ENCODE data around the gene CDHR5.

The CDHR5 gene

DNA sequence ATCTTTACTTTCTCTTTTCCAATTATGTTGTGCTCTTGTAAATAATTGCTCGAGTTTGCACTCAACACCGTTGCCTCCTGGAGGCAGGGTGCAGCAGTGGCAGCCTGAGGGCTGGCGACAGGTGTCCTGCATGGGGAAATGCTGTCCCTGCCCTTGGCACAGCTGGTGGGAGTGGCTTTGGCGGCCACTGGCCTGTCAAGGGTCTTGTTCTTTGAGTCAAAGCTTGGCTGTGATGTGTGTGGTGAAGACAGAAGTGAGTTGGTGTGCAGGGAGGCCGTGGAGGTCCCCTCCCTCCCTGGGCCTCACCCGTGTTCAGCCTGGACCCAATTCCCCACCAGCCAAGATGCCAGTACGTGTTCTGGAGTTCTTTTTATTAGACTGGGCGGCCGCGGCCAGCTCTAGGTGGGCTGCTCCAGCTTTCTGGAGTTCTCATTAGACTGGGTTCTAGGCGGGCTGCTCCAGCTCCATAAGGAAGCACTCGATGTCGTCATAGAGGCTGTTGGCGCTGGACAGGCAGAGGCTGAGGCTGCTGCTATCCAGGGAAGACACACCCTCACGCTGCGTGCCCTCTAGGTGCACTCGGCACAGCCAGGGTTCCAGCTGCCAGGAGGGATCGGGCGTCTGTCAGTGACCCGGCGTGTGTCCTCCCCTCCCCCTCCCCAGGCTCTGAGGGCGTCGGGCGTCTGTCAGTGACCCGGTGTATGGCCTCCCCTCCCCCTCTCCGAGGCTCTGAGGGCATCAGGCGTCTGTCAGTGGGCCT is 12.4 kb downstream of the CDHR5 start:
- TF ChIP-seq GATA2 (IDR thresholded peaks at IDR 0.05; ENCODE audit: low read depth, low read length) (no peak), GATA3 (IDR thresholded peaks at IDR 0.05; ENCODE audit: low read depth, low read length) (no peak)

DNA sequence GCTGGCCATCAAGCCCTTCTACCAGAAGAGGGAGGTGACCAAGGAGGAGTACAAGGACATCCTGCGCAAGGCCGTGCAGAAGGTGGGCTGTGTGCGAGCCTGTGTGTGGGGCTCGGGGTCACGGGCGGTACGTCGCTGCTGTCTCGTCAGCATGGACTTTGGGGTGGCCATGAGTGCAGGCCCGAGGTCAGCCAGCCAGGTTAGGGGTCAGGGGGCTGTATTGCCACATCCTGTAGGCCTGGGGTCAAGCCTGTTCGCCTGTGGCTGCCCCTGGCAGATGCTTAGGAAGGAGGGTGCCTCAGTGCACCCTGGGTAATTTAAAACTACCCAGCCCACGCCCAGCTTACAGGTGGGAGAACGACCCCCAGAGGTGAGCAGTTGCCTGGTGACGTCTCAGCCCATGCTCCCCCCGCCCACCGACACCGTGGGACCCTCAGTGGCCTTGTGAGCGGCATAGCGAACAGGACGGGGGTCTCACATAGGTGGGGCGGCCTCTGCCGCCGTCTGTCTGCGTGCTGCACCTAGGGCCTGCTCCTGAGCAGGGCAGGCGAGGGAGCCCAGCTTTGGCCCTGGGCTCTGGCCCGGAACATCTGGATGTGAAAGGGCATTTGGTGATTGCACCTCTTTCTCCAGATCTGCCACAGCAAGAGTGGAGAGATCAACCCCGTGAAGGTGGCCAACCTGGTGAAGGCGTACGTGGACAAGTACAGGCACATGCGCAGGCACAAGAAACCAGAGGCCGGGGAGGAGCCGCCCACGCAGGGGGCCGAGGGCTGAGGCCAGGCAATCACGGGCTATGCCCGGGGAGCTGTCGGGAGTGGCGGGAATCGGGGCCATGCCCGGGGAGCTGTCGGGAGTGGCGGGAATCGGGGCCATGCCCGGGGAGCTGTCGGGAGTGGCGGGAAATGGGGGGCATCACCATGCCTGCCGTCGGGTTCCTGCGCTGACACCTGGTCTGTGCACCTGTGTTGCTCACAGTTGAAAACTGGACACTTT is 13.5 kb downstream of the CDHR5 start:
- TF ChIP-seq GATA2 (IDR thresholded peaks at IDR 0.05; ENCODE audit: low read depth, low read length), result no peak
- no peak for TF ChIP-seq GATA3 (IDR thresholded peaks at IDR 0.05; ENCODE audit: low read depth, low read length)

- no peak for TF ChIP-seq GATA2 (IDR thresholded peaks at IDR 0.05; ENCODE audit: low read depth, low read length)
- no peak for TF ChIP-seq GATA3 (IDR thresholded peaks at IDR 0.05; ENCODE audit: low read depth, low read length)
Measured at GRCh38 chr11:610146-610801, 14.5 kb downstream of the CDHR5 start.

GRCh38 chr11:609341-609811 is 15.4 kb downstream of the CDHR5 start:
- no peak for TF ChIP-seq GATA3 (IDR thresholded peaks at IDR 0.05; ENCODE audit: low read depth, low read length)

DNA sequence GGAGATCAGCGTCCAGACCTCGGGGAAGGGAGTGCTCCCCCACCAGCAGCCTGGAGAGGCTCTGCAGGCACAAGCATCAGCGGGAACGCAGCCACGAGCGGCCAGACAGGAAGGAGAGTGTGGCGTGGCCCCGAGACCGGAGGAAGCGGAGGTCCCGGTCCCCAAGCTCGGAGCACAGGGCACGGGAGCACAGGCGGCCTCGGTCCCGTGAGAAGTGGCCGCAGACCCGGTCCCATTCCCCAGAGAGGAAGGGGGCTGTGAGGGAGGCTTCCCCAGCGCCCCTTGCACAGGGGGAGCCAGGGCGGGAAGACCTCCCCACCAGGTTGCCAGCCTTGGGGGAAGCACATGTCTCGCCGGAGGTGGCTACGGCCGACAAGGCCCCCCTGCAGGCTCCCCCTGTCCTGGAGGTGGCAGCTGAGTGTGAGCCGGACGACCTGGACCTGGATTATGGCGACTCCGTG is 15.9 kb downstream of the CDHR5 start:
- TF ChIP-seq GATA3 (IDR thresholded peaks at IDR 0.05; ENCODE audit: low read depth, low read length) (no peak), GATA2 (IDR thresholded peaks at IDR 0.05; ENCODE audit: low read depth, low read length) (no peak)

- TF ChIP-seq GATA3 (IDR thresholded peaks at IDR 0.05; ENCODE audit: low read depth, low read length), result no peak
- no peak for TF ChIP-seq GATA2 (IDR thresholded peaks at IDR 0.05; ENCODE audit: low read depth, low read length)
Measured at GRCh38 chr11:607971-608659, 16.6 kb downstream of the CDHR5 start.

- TF ChIP-seq GATA2 (IDR thresholded peaks at IDR 0.05; ENCODE audit: low read depth, low read length), result no peak
- no peak for TF ChIP-seq GATA3 (IDR thresholded peaks at IDR 0.05; ENCODE audit: low read depth, low read length)
Measured at GRCh38 chr11:607020-607780, 17.6 kb downstream of the CDHR5 start.

GRCh38 chr11:606245-606644 is 18.5 kb downstream of the CDHR5 start:
- TF ChIP-seq GATA2 (IDR thresholded peaks at IDR 0.05; ENCODE audit: low read depth, low read length) (no peak), GATA3 (IDR thresholded peaks at IDR 0.05; ENCODE audit: low read depth, low read length) (no peak)

DNA sequence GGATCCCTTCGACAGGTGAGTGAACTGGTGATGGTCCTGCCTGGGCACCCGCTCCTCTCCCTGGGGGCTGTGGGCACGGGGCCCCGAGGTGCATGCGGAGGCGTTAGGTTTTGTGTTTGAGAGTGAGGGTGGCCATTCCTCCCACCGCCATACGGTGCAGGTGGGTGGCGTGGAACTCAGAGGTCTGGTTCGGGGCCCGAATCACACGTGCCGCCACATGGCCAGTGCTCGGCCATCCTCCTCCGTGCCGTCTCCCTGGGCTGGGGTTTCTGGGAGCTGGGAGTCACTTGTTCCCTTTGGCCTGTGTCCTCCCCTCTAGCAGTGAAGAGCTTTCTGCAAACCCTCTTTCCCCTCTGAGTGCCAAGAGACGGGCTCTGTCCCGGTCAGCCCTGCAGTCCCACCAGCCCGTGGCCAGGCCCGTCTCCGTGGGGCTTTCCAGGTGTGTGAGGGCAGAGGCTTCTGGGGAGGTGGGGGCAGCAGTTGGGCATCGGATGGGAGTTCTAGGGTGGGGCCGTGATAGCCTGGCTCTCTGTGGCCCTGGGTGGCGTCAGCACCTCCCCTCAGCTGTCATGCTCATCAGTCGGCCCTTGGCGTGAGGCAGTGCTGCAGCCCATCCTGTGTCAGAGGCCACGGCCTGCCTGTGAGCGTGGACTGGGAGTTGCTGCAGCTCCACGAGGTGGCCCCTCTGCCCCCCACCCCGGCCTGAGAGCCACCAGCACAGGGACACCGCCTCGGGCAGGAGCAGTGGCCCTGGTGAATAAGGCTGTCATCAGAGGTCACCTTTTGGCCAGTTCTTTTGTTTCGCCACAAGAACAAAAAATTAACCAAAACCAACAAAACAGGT is 19.2 kb downstream of the CDHR5 start:
- TF ChIP-seq GATA3 (IDR thresholded peaks at IDR 0.05; ENCODE audit: low read depth, low read length) (no peak), GATA2 (IDR thresholded peaks at IDR 0.05; ENCODE audit: low read depth, low read length) (no peak)

- TF ChIP-seq GATA3 (IDR thresholded peaks at IDR 0.05; ENCODE audit: low read depth, low read length) (no peak), GATA2 (IDR thresholded peaks at IDR 0.05; ENCODE audit: low read depth, low read length) (no peak)
Measured at GRCh38 chr11:603154-603553, 21.6 kb downstream of the CDHR5 start.

GRCh38 chr11:601573-602245 is 23.0 kb downstream of the CDHR5 start:
- no peak for TF ChIP-seq GATA2 (IDR thresholded peaks at IDR 0.05; ENCODE audit: low read depth, low read length)
- no peak for TF ChIP-seq GATA3 (IDR thresholded peaks at IDR 0.05; ENCODE audit: low read depth, low read length)

Measured in SH-SY5Y (cell line).